HG03060 (cell line): Measurements from ENCODE around the gene UBE2E3.
A peak's percentile ranks its signal among the peaks of the same experiment; 100 is the strongest.
"Not testable (repeated sequence)": the region's sequence is repeated elsewhere in the genome, so short reads cannot be mapped to it uniquely, and the experiment has no call there.

Source experiments
- ATAC-seq: cut with Tn5 transposase; IDR thresholded peaks from one replicate; pipeline ENCODE4 v1.9.1; 2021; ENCODE audit warnings: low read depth, moderate number of reproducible peaks; ENCODE audit not compliant: unreplicated experiment

UBE2E3 gene

DNA sequence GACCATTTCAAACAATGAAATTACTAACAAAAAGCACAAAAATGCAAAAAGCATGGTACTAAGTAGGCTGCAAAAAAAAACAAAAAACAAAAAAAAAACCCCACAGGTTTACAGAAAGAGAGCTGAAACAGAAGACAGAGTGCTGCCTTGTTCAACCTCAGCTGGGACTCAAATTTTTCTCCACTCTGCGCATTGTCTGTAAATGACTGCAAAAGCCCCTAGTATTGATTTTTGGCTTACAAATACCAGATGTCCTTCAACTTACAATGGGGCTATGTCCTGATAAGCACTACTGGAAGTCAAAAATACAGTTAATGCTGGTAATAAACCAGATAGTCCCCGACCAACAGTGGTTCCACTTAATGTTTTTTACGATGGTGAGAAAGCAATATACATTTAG, 42.2 kb downstream of the UBE2E3 start:
- no peak for ATAC-seq

GRCh38 chr2:181025004-181025403, 44.6 kb downstream of the UBE2E3 start:
- no peak for ATAC-seq

- peak; percentile 21 for ATAC-seq
Observed at GRCh38 chr2:181036445-181036844, 56.0 kb downstream of the UBE2E3 start.

DNA sequence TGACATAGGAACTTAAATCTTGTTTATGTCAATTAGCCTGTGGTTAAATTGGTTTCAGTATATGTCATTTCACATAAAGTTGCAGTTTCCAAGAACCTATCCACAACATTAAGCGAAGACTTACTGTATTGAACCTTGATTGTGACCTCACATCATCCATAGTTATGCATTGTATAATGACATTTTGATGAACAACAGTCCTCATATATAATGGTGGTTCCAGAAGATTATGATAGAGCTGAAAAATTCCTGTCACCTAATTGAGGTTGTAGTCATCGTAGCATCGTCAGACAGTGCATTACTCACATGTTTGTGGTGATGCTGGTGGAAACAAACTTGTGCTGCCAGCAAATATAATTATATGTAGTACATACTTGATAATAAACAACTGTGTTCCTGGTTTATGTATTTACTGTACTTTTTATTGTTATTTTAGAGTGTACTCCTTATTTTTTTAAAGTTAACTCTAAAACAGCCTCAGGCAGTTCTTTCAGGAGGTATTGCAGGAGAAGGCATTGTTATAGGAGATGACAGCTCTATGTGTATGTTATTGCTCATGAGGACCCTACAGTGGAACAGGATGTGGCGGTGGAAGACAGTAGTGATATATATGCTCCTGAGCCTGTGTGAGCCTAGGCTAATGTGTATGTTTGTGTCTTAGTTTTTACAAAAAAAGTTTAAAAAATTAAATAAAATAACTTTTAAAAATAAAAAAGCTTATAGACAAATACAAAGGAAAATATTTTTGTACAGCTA, 56.6 kb downstream of the UBE2E3 start:
- peak; percentile 38 for ATAC-seq

DNA sequence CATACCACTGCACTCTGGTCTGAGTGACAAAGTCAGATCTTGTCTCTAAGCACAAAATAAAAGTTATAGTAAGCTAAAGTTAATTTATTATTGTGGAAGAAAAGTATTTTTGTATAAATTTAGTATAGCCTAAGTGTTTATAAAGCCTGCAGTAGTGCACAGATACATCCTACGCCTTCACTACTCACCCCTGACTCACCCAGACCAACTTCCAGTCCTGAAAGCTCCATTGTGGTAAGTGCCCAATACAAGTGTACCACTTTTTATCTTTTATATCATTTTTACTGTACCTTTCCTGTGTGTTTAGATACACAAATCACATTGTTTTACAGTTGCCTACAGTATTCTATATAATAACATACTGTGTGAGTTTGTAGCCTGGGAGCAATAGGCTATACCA, 57.5 kb downstream of the UBE2E3 start:
- ATAC-seq: no peak

DNA sequence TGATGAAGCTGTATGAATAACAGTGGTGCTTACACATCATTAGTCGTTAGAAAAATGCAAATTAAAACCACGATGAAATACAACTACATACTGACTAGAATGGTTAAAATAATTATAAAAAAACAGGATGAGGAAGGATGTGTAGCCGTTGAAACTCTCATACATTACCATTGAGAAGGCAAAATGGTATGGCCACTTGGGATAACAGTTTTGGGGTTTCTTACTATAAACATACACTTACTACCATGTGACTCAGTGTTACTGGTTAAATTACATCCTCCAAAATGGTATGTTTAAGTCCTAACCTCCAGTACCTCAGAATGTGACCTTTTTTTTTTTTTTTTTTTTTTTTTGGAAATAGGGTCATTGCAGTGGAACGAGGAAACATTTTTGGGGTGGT, 58.4 kb downstream of the UBE2E3 start:
- ATAC-seq: no peak

DNA sequence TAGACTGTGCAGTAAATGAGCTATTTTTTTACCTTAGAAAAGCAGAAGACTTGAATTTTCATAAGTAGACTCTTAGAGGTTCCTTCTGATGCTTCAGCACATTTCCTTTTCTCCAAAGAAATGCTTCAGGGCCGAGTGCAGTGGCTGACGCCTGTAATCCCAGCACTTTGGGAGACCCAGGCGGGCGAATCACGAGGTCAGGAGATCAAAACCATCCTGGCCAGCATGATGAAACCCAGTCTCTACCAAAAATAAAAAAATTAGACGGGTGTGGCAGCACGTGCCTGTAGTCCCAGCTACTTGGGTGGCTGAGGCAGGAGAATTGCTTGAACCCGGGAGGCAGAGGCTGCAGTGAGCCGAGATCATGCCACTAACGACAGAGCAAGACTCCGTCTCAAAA, 60.4 kb downstream of the UBE2E3 start:
- ATAC-seq: not testable (repeated sequence)

GRCh38 chr2:181041661-181042060, 61.3 kb downstream of the UBE2E3 start:
- no peak for ATAC-seq

- ATAC-seq: no peak
Observed at GRCh38 chr2:181042706-181043105, 62.3 kb downstream of the UBE2E3 start.

DNA sequence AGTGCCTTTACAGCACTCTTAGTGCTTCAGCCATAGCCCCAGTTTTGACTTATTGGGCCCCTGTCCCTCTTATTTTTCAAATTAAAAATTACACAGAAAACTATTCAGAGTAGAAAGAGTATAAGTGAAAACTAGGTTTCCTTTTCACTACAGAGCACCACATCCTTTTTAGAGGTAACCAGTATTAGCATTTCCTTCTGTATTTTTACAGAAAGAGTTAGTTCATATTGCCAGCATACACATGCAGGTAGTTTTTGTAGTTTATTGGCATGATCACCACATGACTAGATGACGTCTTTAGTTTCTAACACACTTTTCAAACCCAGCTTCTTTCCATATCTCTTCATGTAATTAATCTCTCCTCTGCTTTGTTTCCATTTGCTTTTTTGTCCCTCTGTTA, 66.4 kb downstream of the UBE2E3 start:
- ATAC-seq: no peak

DNA sequence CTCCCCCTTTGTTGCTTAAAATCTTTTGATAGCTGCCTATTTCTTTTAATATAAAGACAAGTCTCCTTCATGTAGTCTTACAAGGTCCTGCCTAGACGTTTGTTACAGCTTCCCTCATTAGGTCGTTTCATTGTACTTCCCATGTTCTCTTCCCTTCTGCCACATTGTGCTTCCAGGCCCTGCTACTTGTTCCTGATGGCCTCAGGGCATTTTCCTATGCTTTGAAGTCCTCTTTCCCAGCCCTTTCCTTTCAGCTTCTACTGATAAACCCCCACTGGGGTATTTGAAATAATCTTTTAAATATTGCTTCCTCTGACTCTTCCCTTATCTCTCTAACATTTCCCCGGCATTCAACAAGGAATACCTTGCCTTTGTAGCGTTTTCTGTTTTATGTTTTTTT, 67.4 kb downstream of the UBE2E3 start:
- no peak for ATAC-seq

GRCh38 chr2:181051861-181052522, 71.6 kb downstream of the UBE2E3 start:
- ATAC-seq: no peak

DNA sequence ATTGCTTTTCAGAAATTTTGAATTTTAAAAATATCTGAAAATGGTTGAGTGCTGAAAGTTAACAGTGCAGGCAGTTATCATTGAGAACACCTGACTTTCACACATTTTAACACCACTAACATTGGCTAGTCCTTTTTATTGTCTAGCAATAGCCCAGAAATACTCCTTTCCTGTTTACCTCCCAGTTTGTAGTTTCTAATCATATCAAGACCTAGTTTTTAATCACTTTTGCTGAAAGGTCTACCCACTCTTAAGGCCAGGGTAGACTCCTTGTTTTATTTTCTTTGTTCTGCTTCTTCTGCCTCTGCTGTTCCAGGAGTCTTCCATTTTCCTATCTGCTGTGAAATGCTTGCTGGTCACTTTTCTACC, 72.1 kb downstream of the UBE2E3 start:
- no peak for ATAC-seq

GRCh38 chr2:181054256-181054655, 73.9 kb downstream of the UBE2E3 start:
- ATAC-seq: no peak

DNA sequence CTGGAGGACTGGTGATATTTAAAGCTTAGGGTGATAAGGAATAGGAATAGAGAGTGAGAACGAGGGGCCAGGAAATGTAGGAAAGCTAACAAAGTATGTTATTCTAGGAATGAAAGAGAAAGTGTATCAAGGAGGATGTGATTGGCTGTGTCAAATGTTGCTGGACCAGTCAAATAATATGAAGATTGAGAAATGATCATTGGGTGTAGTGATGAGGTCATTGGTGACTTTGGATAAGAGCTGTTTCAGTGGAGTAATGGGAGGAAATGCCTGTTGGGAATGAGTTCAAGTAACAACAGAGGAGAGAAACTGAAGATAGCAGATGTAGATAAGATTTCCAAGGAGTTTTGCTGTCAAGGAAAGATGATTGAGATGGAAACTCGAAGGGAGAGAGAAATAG, 74.4 kb downstream of the UBE2E3 start:
- ATAC-seq: no peak

DNA sequence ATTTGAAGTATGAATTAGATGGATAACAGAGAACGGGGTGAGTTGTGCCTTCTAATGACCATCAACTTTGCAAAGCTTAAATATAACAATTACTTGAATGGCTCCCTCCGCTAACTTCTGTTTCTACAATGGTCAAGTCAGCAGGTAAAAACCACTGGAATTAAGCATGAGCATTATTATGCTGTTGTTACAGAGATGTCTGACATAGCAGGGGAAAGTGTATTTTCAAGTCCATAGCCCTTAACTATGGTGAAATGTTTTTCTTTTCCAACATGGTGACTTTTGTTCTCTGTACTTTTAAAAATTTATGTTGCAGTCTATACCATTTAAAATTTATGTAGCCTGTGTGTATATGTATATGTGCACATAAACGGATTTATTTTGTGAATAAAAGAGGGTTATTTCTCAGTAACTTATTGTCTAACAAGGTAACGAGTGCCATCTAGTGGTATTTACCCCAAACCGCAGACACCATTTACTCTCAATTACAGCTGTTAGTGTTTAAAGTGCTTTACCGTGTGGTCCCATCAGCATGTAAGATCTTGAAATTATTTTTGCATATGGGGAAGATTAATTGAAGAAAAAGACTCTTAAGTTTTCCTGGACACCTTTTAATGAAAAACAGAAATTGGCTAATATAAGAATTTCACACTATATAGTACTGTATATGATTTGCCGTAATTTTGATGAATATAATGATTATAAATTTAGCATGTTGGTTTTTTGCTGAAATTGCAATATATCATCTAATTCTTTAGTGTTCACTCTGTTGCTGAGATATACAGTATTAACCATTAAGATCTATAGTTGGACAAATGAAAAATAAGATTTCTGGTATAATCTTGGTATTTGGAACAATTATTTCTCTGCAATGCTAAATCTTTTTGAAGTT, 78.2 kb downstream of the UBE2E3 start:
- peak; percentile 61 for ATAC-seq

DNA sequence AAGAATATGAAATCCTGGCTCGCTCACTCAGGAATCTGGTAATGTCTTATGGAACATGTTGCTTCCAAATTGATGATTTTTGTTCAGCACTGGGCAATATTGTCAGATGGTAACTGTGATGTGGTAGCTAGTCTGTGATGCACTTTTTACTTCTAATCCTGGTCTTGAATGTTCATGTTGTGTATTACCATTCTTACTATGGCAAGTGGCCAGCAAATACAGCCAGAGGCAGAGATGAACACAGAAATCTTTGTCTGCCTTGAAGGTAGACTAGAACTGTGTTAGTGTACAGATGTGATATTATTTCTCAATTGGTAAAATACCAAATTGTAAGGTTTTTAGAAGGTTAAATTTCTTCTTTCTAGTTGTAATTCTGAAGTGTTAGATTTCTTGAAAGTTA, 83.3 kb downstream of the UBE2E3 start:
- ATAC-seq: no peak

- no peak for ATAC-seq
Observed at GRCh38 chr2:181065458-181065857, 85.1 kb downstream of the UBE2E3 start.

GRCh38 chr2:181066333-181066732, 85.9 kb downstream of the UBE2E3 start:
- ATAC-seq: no peak

GRCh38 chr2:181070119-181070835, 89.9 kb downstream of the UBE2E3 start:
- ATAC-seq: no peak

- ATAC-seq: no peak
Observed at GRCh38 chr2:181070836-181071200, 90.4 kb downstream of the UBE2E3 start.
